ENCODE data around the gene GPRIN1.

Gene GPRIN1

GRCh38 chr5:176639208-176639607 lies 29.3 kb upstream of the GPRIN1 start:
- H3K27ac ChIP-seq (ENCODE audit: poor library complexity, severe bottlenecking): no peak overlapping the region

GRCh38 chr5:176638437-176638836 lies 28.5 kb upstream of the GPRIN1 start:
- H3K27me3 ChIP-seq (ENCODE audit: insufficient read depth, poor library complexity, severe bottlenecking): peaks cover 6% of the 10 kb centered on the region
- H3K4me1 ChIP-seq (ENCODE audit: insufficient read depth, poor library complexity, severe bottlenecking): no peaks in the 10 kb centered on the region

More at GRCh38 chr5:176639208-176639607, 29.3 kb upstream of the GPRIN1 start:
- no peaks in the 10 kb centered on the region for H3K27me3 ChIP-seq (ENCODE audit: insufficient read depth, poor library complexity, severe bottlenecking)
- H3K4me3 ChIP-seq (ENCODE audit: severe bottlenecking): no peak overlapping the region
- no peaks in the 10 kb centered on the region for H3K36me3 ChIP-seq (ENCODE audit: low read depth)
- TF ChIP-seq CTCF (IDR thresholded peaks at IDR 0.05; ENCODE audit: poor library complexity, severe bottlenecking): no peak
- H3K9me3 ChIP-seq (ENCODE audit: severe bottlenecking): no peaks in the 10 kb centered on the region
- ATAC-seq (ENCODE audit: low read depth) (no peak), DNase-seq (ENCODE audit: low spot score) (no peak)
- no peaks in the 10 kb centered on the region for H3K4me1 ChIP-seq (ENCODE audit: insufficient read depth, poor library complexity, severe bottlenecking)

GRCh38 chr5:176637556-176637955 lies 27.6 kb upstream of the GPRIN1 start:
- H3K4me1 ChIP-seq (ENCODE audit: insufficient read depth, poor library complexity, severe bottlenecking): no peaks in the 10 kb centered on the region
- ATAC-seq (ENCODE audit: low read depth) (no peak), DNase-seq (ENCODE audit: low spot score) (no peak)
- no peaks in the 10 kb centered on the region for H3K9me3 ChIP-seq (ENCODE audit: severe bottlenecking)
- H3K27me3 ChIP-seq (ENCODE audit: insufficient read depth, poor library complexity, severe bottlenecking): peaks cover 13% of the 10 kb centered on the region
- no peak for TF ChIP-seq CTCF (IDR thresholded peaks at IDR 0.05; ENCODE audit: poor library complexity, severe bottlenecking)
- H3K4me3 ChIP-seq (ENCODE audit: severe bottlenecking): no peak overlapping the region
- H3K27ac ChIP-seq (ENCODE audit: poor library complexity, severe bottlenecking): no peak overlapping the region
- no peaks in the 10 kb centered on the region for H3K36me3 ChIP-seq (ENCODE audit: low read depth)

More at GRCh38 chr5:176638437-176638836, 28.5 kb upstream of the GPRIN1 start:
- no peak for TF ChIP-seq CTCF (IDR thresholded peaks at IDR 0.05; ENCODE audit: poor library complexity, severe bottlenecking)
- DNase-seq (ENCODE audit: low spot score) (no peak), ATAC-seq (ENCODE audit: low read depth) (no peak)
- no peaks in the 10 kb centered on the region for H3K36me3 ChIP-seq (ENCODE audit: low read depth)
- H3K4me3 ChIP-seq (ENCODE audit: severe bottlenecking): no peak overlapping the region
- no peak overlapping the region for H3K27ac ChIP-seq (ENCODE audit: poor library complexity, severe bottlenecking)
- no peaks in the 10 kb centered on the region for H3K9me3 ChIP-seq (ENCODE audit: severe bottlenecking)

GRCh38 chr5:176636426-176636825 lies 26.5 kb upstream of the GPRIN1 start:
- H3K27me3 ChIP-seq (ENCODE audit: insufficient read depth, poor library complexity, severe bottlenecking): peaks cover 24% of the 10 kb centered on the region
- no peak for ATAC-seq (ENCODE audit: low read depth)
- no peaks in the 10 kb centered on the region for H3K36me3 ChIP-seq (ENCODE audit: low read depth)
- TF ChIP-seq CTCF (IDR thresholded peaks at IDR 0.05; ENCODE audit: poor library complexity, severe bottlenecking): no peak
- no peak overlapping the region for H3K4me3 ChIP-seq (ENCODE audit: severe bottlenecking)
- H3K4me1 ChIP-seq (ENCODE audit: insufficient read depth, poor library complexity, severe bottlenecking): no peaks in the 10 kb centered on the region
- no peaks in the 10 kb centered on the region for H3K9me3 ChIP-seq (ENCODE audit: severe bottlenecking)
- no peak overlapping the region for H3K27ac ChIP-seq (ENCODE audit: poor library complexity, severe bottlenecking)
- no peak for DNase-seq (ENCODE audit: low spot score)

GRCh38 chr5:176633598-176633997 lies 23.6 kb upstream of the GPRIN1 start:
- peaks cover 43% of the 10 kb centered on the region for H3K27me3 ChIP-seq (ENCODE audit: insufficient read depth, poor library complexity, severe bottlenecking)
- ATAC-seq (ENCODE audit: low read depth) (no peak), DNase-seq (ENCODE audit: low spot score) (no peak)
- no peaks in the 10 kb centered on the region for H3K4me1 ChIP-seq (ENCODE audit: insufficient read depth, poor library complexity, severe bottlenecking)
- H3K9me3 ChIP-seq (ENCODE audit: severe bottlenecking): no peaks in the 10 kb centered on the region
- TF ChIP-seq CTCF (IDR thresholded peaks at IDR 0.05; ENCODE audit: poor library complexity, severe bottlenecking): no peak
- no peak overlapping the region for H3K4me3 ChIP-seq (ENCODE audit: severe bottlenecking)
- H3K27ac ChIP-seq (ENCODE audit: poor library complexity, severe bottlenecking): no peak overlapping the region
- H3K36me3 ChIP-seq (ENCODE audit: low read depth): no peaks in the 10 kb centered on the region

Measured in RWPE2 (cell line).